Memory B cell (primary cell): ENCODE results near the gene SH3GL1.
"Not testable (repeated sequence)": the region's sequence is repeated elsewhere in the genome, so short reads cannot be mapped to it uniquely, and the experiment has no call there.

ENCODE experiments used
- ATAC-seq: fragments of 150-1000 bp; cut with Tn5 transposase; 2 replicates; pipeline ENCODE4 v1.10.0; 2021; ENCODE audit warnings: low read depth, mild to moderate bottlenecking, moderate library complexity
- DNase-seq, 2 donors: peaks; one replicate each; pipeline ENCODE4 v3.0.0; 2022; ENCODE audit warnings: low spot score in 2 of 2
- H3K27ac Mint-ChIP-seq: one replicate; pipeline ENCODE4 v1.8.0; 2022; ENCODE audit warnings: mild to moderate bottlenecking, moderate library complexity, mixed read lengths
- H3K27me3 Mint-ChIP-seq: one replicate; pipeline ENCODE4 v1.8.0; 2022; ENCODE audit warnings: mixed read lengths
- H3K36me3 Mint-ChIP-seq: one replicate; pipeline ENCODE4 v1.8.0; 2022; ENCODE audit warnings: mild to moderate bottlenecking, mixed read lengths
- H3K4me1 Mint-ChIP-seq: one replicate; pipeline ENCODE4 v1.8.0; 2022; ENCODE audit warnings: mixed read lengths
- H3K4me3 Mint-ChIP-seq: one replicate; pipeline ENCODE4 v1.8.0; 2022; ENCODE audit warnings: mild to moderate bottlenecking, moderate library complexity, mixed read lengths
- H3K9me3 Mint-ChIP-seq: one replicate; pipeline ENCODE4 v1.8.0; 2022; ENCODE audit warnings: mixed read lengths

Gene SH3GL1

GRCh38 chr19:4361152-4362046 lies 38.9 kb downstream of the SH3GL1 start:
- H3K27me3 Mint-ChIP-seq: no peaks in the 10 kb centered on the region
- ATAC-seq: no peak
- H3K36me3 Mint-ChIP-seq: peaks cover 6% of the 10 kb centered on the region
- no peak overlapping the region for H3K27ac Mint-ChIP-seq
- H3K9me3 Mint-ChIP-seq: no peaks in the 10 kb centered on the region
- no peak overlapping the region for H3K4me3 Mint-ChIP-seq
- H3K4me1 Mint-ChIP-seq: no peaks in the 10 kb centered on the region
- DNase-seq: no peak

GRCh38 chr19:4360641-4361151 lies 39.7 kb downstream of the SH3GL1 start:
- Mint-ChIP-seq H3K27ac (peak overlapping the region; percentile 71), H3K4me3 (no peak overlapping the region), H3K27me3 (no peaks in the 10 kb centered on the region)

GRCh38 chr19:4360081-4360569 lies 40.2 kb downstream of the SH3GL1 start:
- H3K4me1 Mint-ChIP-seq: no peaks in the 10 kb centered on the region
- H3K9me3 Mint-ChIP-seq: no peaks in the 10 kb centered on the region
- peaks cover 6% of the 10 kb centered on the region for H3K36me3 Mint-ChIP-seq
- ATAC-seq (no peak), DNase-seq (no peak)
- H3K4me3 Mint-ChIP-seq: no peak overlapping the region
- no peaks in the 10 kb centered on the region for H3K27me3 Mint-ChIP-seq
- peak overlapping the region; percentile 71 for H3K27ac Mint-ChIP-seq

More at GRCh38 chr19:4360641-4361151, 39.7 kb downstream of the SH3GL1 start:
- Mint-ChIP-seq H3K9me3 (no peaks in the 10 kb centered on the region), H3K36me3 (peaks cover 6% of the 10 kb centered on the region), H3K4me1 (no peaks in the 10 kb centered on the region)
- no peak for ATAC-seq
- DNase-seq: no peak

GRCh38 chr19:4359627-4360000 lies 40.7 kb downstream of the SH3GL1 start:
- no peaks in the 10 kb centered on the region for H3K27me3 Mint-ChIP-seq

GRCh38 chr19:4358709-4359626 lies 41.4 kb downstream of the SH3GL1 start:
- H3K27ac Mint-ChIP-seq: no peak overlapping the region
- H3K4me1 Mint-ChIP-seq: no peaks in the 10 kb centered on the region
- H3K27me3 Mint-ChIP-seq: no peaks in the 10 kb centered on the region
- no peaks in the 10 kb centered on the region for H3K9me3 Mint-ChIP-seq
- ATAC-seq: no peak
- DNase-seq: no peak
- H3K36me3 Mint-ChIP-seq: peaks cover 6% of the 10 kb centered on the region
- H3K4me3 Mint-ChIP-seq: no peak overlapping the region

More at GRCh38 chr19:4359627-4360000, 40.7 kb downstream of the SH3GL1 start:
- H3K4me1 Mint-ChIP-seq: no peaks in the 10 kb centered on the region
- peaks cover 6% of the 10 kb centered on the region for H3K36me3 Mint-ChIP-seq
- no peaks in the 10 kb centered on the region for H3K9me3 Mint-ChIP-seq
- H3K4me3 Mint-ChIP-seq: no peak overlapping the region
- ATAC-seq: no peak
- H3K27ac Mint-ChIP-seq: no peak overlapping the region
- DNase-seq: no peak

- ATAC-seq (no peak), DNase-seq (no peak)
- no peaks in the 10 kb centered on the region for H3K4me1 Mint-ChIP-seq
- no peak overlapping the region for H3K4me3 Mint-ChIP-seq
- H3K9me3 Mint-ChIP-seq: no peaks in the 10 kb centered on the region
- H3K27me3 Mint-ChIP-seq: no peaks in the 10 kb centered on the region
- no peak overlapping the region for H3K27ac Mint-ChIP-seq
- peaks cover 6% of the 10 kb centered on the region for H3K36me3 Mint-ChIP-seq
Observed at GRCh38 chr19:4357921-4358326, 42.4 kb downstream of the SH3GL1 start.

- Mint-ChIP-seq H3K9me3 (no peaks in the 10 kb centered on the region), H3K36me3 (peaks cover 6% of the 10 kb centered on the region), H3K27ac (no peak overlapping the region), H3K4me1 (peaks cover 2% of the 10 kb centered on the region), H3K4me3 (no peak overlapping the region), H3K27me3 (no peaks in the 10 kb centered on the region)
- no peak for ATAC-seq
- DNase-seq: no peak
Observed at GRCh38 chr19:4357095-4357797, 43.1 kb downstream of the SH3GL1 start.

- Mint-ChIP-seq H3K36me3 (peaks cover 2% of the 10 kb centered on the region), H3K4me1 (peaks cover 2% of the 10 kb centered on the region), H3K27me3 (no peaks in the 10 kb centered on the region), H3K27ac (no peak overlapping the region), H3K4me3 (no peak overlapping the region), H3K9me3 (no peaks in the 10 kb centered on the region)
- DNase-seq: no peak
- ATAC-seq: no peak
Observed at GRCh38 chr19:4354897-4355296, 45.5 kb downstream of the SH3GL1 start.

- H3K4me3 Mint-ChIP-seq: no peak overlapping the region
- ATAC-seq: no peak
- peaks cover 2% of the 10 kb centered on the region for H3K4me1 Mint-ChIP-seq
- H3K36me3 Mint-ChIP-seq: peaks cover 3% of the 10 kb centered on the region
- H3K27ac Mint-ChIP-seq: no peak overlapping the region
- no peaks in the 10 kb centered on the region for H3K9me3 Mint-ChIP-seq
- no peak for DNase-seq
- H3K27me3 Mint-ChIP-seq: no peaks in the 10 kb centered on the region
Observed at GRCh38 chr19:4354282-4354681, 46.1 kb downstream of the SH3GL1 start.

GRCh38 chr19:4352701-4353121 lies 47.6 kb downstream of the SH3GL1 start:
- H3K27me3 Mint-ChIP-seq: no peaks in the 10 kb centered on the region
- H3K36me3 Mint-ChIP-seq: peaks cover 4% of the 10 kb centered on the region
- H3K9me3 Mint-ChIP-seq: no peaks in the 10 kb centered on the region
- no peak overlapping the region for H3K4me3 Mint-ChIP-seq
- H3K4me1 Mint-ChIP-seq: peaks cover 2% of the 10 kb centered on the region
- DNase-seq (peak in 1 of 2 donors; percentile 58), ATAC-seq (peak; percentile 77)
- H3K27ac Mint-ChIP-seq: no peak overlapping the region

GRCh38 chr19:4350726-4351125 lies 49.6 kb downstream of the SH3GL1 start:
- Mint-ChIP-seq H3K27ac (peak overlapping the region; percentile 90), H3K27me3 (no peaks in the 10 kb centered on the region), H3K4me3 (no peak overlapping the region), H3K4me1 (peaks cover 2% of the 10 kb centered on the region), H3K36me3 (peaks cover 7% of the 10 kb centered on the region), H3K9me3 (no peaks in the 10 kb centered on the region)
- DNase-seq (no peak), ATAC-seq (no peak)

- ATAC-seq: no peak
- Mint-ChIP-seq H3K27me3 (no peaks in the 10 kb centered on the region), H3K27ac (peak overlapping the region; percentile 90), H3K36me3 (peaks cover 11% of the 10 kb centered on the region), H3K4me3 (no peak overlapping the region), H3K9me3 (no peaks in the 10 kb centered on the region), H3K4me1 (peaks cover 2% of the 10 kb centered on the region)
- no peak for DNase-seq
Observed at GRCh38 chr19:4350111-4350510, 50.2 kb downstream of the SH3GL1 start.

- not testable (repeated sequence) for H3K4me3 Mint-ChIP-seq, DNase-seq, H3K4me1 Mint-ChIP-seq, H3K27me3 Mint-ChIP-seq, ATAC-seq, H3K27ac Mint-ChIP-seq, H3K9me3 Mint-ChIP-seq
- peaks cover 11% of the 10 kb centered on the region for H3K36me3 Mint-ChIP-seq
Observed at GRCh38 chr19:4349225-4349624, 51.1 kb downstream of the SH3GL1 start.
